Kidney (tissue), 14 donors: ENCODE results near the gene HAPSTR1. TPM values are rescaled to one million over a fixed set of nuclear protein-coding genes. Genes with fewer than 3 reads are reported as not detected.

Experiments used
- DNase-seq, 5 donors: peaks; one replicate each; pipeline ENCODE4 v3.0.0-alpha.2; 2013 to 2020
- FAIRE-seq: peaks from 2 replicates; lab custom pipeline; 2012; peaks lifted over from hg19 to GRCh38; lab: Jason Lieb, UNC
- H3K27ac ChIP-seq, 2 donors: one replicate each; pipeline ENCODE4 v1.7.0; 2013; ENCODE audit warnings: low read depth in 2 of 2, low read length in 2 of 2, inconsistent platforms in 1 of 2
- H3K27me3 ChIP-seq: one replicate; pipeline ENCODE4 v1.7.1; 2013; ENCODE audit warnings: low read length, inconsistent platforms; ENCODE audit not compliant: control insufficient read depth, insufficient read depth
- H3K36me3 ChIP-seq, 3 donors: one replicate each; pipeline versions ENCODE4 v1.7.0 to v1.7.1; 2013; ENCODE audit warnings: low read length in 3 of 3, control low read depth in 1 of 3, inconsistent platforms in 1 of 3; ENCODE audit not compliant: insufficient read depth in 3 of 3, control insufficient read depth in 2 of 3
- H3K4me1 ChIP-seq, 3 donors: one replicate each; pipeline versions ENCODE4 v1.7.0 to v1.7.1; 2013; ENCODE audit warnings: low read length in 3 of 3, inconsistent platforms in 1 of 3, low read depth in 1 of 3; ENCODE audit not compliant: control insufficient read depth in 2 of 3, insufficient read depth in 2 of 3
- H3K4me3 ChIP-seq, 3 donors: one replicate each; pipeline versions ENCODE4 v1.7.0 to v1.8.1; 2013; ENCODE audit warnings: low read length in 3 of 3, control low read depth in 1 of 3, inconsistent platforms in 1 of 3
- H3K9ac ChIP-seq, 3 donors: one replicate each; pipeline versions ENCODE4 v1.7.0 to v1.7.1; 2013; ENCODE audit warnings: low read length in 3 of 3, control low read depth in 1 of 3, inconsistent platforms in 1 of 3
- H3K9me3 ChIP-seq, 3 donors: one replicate each; pipeline versions ENCODE4 v1.7.0 to v1.7.1; 2013; ENCODE audit warnings: low read length in 3 of 3, control low read depth in 1 of 3, inconsistent platforms in 1 of 3; ENCODE audit not compliant: control insufficient read depth in 2 of 3, insufficient read depth in 1 of 3
- CTCF ChIP-seq: IDR thresholded peaks from 3 replicates; pipeline ENCODE4 v1.5.1; 2012; ENCODE audit warnings: mild to moderate bottlenecking, moderate library complexity, borderline replicate concordance; ENCODE audit not compliant: insufficient read depth; ENCODE audit errors: extremely low read depth
- intact Hi-C: fragments of 100-400 bp; cut with DNase I; formaldehyde crosslinking; loops from one replicate; pipeline ENCODE4 v1.11.1; 2022
- polyA plus RNA-seq: library from polyadenylated mRNA; stranded (reverse); fragments of 350-450 nt; fragmentation: Illumina TruSeq; extraction: RNeasy Lipid Tissue Mini Kit (QIAGEN cat#74804); gene quantifications from one replicate; pipeline ENCODE4 v1.2.3, GENCODE V29; 2014; ENCODE audit warnings: low read depth, low replicate concordance; ENCODE audit not compliant: insufficient read depth
- total RNA-seq: library from RNA; stranded (reverse); fragmentation: NEBNext Ultra II Directional; extraction: Animal tissue kit (Norgen Biotek cat#: 25700); gene quantifications from one replicate; pipeline ENCODE4 v1.2.1, GENCODE V29; 2021
- donor health status: control.
- donor health status: control.
- donor health status: control.
- donor health status: control.
- donor health status: control.
- donor health status: DM: yes; HTN: yes; CAD: no.
- donor health status: Normal renal cell carcinoma (clear cell type).

HAPSTR1 gene
- total and polyA plus RNA-seq, 2 donors from 2014 or later: 14.7 to 77.0 TPM

DNA sequence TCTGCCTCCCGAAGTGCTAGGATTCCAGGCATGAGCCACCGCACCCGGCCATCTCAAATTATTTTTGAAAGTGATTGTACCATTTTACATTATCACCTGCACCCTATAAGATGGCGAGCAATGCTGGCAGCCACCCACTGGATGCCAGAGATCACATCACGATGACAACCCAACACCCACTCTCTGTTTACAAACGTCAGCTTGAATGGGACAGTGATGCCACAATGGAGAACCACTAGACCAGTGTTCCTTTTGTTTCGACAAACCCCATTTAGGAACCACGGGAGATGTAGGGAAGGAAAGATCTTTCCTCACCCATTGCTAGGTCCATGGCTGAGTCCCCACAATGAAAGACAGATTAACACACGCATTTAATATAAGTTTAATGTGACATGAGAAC is 20.1 kb upstream of the HAPSTR1 start:
- intact Hi-C loops: no loop called here
- no peak for FAIRE-seq

GRCh38 chr16:9072806-9073341 is 18.6 kb upstream of the HAPSTR1 start:
- intact Hi-C loops: no loop called here
- DNase-seq (no peak), FAIRE-seq (no peak)
- Histone ChIP-seq H3K9me3 (no peaks in the 10 kb centered on the region), H3K27me3 (no peaks in the 10 kb centered on the region), H3K4me3 (no peak overlapping the region), H3K9ac (no peak overlapping the region), H3K36me3 (no peaks in the 10 kb centered on the region), H3K4me1 (no peaks in the 10 kb centered on the region), H3K27ac (no peak overlapping the region)
- no peak for TF ChIP-seq CTCF

More for the DNA sequence above, 20.1 kb upstream of the HAPSTR1 start:
- Histone ChIP-seq H3K36me3 (no peaks in the 10 kb centered on the region), H3K9me3 (no peaks in the 10 kb centered on the region), H3K27me3 (no peaks in the 10 kb centered on the region), H3K4me1 (no peaks in the 10 kb centered on the region), H3K9ac (no peak overlapping the region), H3K4me3 (no peak overlapping the region), H3K27ac (no peak overlapping the region)
- peak in 1 of 5 donors; percentile 26 for DNase-seq
- no peak for TF ChIP-seq CTCF

DNA sequence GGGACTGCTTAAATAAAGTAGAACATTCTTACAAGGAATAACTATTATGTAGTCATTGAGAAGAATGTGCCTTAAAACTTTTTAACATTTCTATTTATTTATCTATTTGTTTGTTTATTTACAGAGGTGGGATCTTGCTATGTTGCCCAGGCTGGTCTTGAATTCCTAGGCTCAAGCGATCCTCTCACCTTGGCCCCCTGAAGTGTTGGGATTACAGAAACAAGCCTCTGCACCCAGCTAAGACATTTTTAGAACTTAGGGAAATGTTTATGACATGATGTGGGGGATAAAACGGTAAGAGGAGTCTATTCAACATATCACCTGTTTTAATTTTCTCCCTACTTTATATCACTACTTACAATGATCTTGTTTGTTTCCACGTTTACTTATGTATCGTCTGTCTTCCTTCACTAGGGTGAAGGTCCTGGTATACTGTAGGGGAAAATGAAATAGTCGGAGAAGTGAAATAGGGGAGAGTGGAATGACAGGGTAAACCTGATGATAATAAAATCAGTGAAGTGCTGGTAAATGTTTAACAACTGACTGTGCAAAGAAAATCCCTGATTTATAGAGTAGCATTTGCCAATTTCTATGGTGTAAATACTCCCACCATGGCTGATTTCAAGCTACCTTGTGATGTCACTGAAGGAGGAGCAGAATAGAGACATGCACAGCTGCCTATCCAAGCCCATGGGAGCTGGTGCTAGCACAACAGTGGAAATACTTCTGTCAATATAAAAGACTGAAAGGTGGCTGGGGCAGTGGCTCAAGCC is 16.0 kb upstream of the HAPSTR1 start:
- intact Hi-C loops: no loop called here
- no peak for TF ChIP-seq CTCF

More for the DNA sequence above, 16.0 kb upstream of the HAPSTR1 start:
- Histone ChIP-seq H3K27ac (no peak overlapping the region), H3K4me3 (no peak overlapping the region), H3K4me1 (no peaks in the 10 kb centered on the region), H3K36me3 (no peaks in the 10 kb centered on the region), H3K9ac (no peak overlapping the region), H3K9me3 (no peaks in the 10 kb centered on the region), H3K27me3 (no peaks in the 10 kb centered on the region)
- DNase-seq: no peak
- no peak for FAIRE-seq
